Measurements from ENCODE around the gene PTPRT.

Gene PTPRT

DNA sequence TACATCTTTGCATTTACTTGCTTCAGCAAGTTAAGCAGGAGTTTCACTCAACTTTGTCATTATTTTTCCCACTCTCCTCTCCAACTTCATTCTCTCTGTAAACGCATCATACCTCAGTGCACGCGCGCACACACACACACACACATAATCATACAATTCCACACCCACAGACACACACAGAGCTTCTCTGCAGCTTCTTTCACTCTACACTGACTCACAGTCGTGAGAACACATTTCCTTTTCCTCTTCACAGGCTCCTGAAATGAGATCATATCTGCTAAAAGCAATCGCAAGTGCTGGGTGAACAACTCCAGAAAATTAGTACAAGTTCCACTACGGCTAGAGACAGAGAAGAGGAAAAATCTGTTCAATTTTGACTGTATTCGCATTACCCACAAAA, 215.4 kb downstream of the PTPRT start:
- peak; percentile 9 for DNase-seq (ENCODE audit: low spot score)

DNA sequence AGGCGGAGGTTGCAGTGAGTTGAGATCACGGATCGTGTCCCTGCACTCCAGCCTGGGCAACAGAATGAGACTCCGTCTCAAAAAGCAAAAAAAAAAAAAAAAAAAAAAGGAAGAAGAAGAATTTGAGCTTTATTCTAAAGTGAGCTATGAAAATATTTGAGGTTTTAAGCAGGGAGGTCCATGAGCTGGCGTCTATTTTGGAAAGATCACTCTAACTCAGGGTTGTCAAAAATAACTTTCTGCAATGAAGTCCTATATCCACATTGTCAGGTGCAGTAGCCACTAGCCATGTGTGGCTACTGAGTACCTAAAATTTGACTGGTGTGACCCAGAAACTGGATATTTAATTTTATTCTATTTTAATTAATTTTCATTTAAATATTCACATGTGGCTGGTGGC, 217.1 kb downstream of the PTPRT start:
- DNase-seq (ENCODE audit: low spot score): no peak

DNA sequence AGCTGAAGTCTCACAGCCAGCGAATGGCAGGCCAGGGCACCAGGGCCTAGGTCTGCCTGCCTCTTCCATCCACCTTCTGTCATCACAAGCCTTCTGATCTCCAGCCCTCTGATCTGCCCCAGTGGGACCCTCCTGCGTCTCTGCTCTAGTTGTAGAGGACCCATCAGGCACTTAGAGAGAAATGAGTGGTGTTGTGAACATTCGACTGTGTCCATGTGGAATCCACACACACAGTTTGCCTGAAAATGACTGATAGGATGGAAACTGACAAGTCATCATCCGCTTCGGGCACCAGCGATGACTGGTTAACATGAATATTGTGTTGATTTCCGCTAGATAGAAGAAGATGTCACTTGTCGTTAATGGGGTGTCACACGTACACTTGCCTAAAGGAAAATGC, 221.0 kb downstream of the PTPRT start:
- no peak for DNase-seq (ENCODE audit: low spot score)

DNA sequence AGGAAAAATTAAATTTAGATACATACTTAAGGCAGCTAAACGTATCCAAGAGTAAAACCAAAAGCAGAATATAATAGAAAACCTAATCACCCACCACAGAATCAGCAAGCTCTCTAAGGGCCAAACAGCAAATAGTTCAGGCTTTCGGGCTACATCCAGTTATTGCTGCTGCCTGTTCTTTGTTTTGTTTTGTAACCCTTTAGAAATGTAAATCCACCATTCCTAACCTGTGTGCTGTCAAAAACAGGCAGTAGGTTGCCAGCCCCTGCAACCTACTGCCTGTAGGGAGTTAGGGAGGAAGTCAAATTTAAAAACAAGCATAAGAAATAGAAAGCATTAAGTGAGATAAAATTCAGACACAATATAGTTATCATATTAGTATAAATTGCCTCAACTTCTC, 225.9 kb downstream of the PTPRT start:
- no peak for DNase-seq (ENCODE audit: low spot score)

DNA sequence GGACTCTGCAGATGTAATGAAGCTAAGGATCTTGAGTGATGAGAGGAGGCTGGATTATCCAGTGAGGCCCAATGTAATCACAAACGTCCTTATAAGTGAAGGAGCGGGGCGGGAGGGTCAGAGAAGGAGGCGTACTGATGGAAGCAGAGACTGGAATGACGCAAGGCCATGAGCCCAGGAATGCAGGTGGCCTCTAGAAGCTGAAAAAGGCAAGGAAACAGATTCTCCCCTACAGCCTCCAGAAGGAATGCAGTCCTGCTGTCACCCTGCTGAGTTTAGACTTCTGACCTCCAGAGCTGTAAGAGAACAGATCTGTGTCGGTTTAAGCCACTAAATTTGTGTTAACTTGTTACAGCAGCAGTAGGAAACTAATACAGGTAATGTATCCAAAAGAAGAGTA, 227.9 kb downstream of the PTPRT start:
- DNase-seq (ENCODE audit: low spot score): no peak

DNA sequence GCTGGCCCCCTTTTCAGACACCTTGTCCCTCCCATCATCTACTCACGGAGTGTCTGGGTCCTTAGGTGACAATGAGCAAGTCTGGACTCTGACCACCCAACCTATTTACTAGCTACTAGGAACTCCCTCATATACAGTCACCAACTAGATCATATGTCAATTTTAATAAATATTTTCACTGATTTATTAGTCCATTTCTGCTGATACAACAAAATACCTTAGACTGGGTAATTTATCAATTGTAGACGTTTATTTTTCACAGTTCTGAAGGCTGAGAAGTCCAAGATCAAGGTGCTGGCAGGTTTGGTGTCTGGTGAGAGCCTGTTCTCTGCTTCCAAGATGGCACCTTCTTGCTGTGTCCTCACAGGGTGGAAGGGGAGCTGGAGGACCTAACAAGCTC, 229.7 kb downstream of the PTPRT start:
- DNase-seq (ENCODE audit: low spot score): no peak

DNA sequence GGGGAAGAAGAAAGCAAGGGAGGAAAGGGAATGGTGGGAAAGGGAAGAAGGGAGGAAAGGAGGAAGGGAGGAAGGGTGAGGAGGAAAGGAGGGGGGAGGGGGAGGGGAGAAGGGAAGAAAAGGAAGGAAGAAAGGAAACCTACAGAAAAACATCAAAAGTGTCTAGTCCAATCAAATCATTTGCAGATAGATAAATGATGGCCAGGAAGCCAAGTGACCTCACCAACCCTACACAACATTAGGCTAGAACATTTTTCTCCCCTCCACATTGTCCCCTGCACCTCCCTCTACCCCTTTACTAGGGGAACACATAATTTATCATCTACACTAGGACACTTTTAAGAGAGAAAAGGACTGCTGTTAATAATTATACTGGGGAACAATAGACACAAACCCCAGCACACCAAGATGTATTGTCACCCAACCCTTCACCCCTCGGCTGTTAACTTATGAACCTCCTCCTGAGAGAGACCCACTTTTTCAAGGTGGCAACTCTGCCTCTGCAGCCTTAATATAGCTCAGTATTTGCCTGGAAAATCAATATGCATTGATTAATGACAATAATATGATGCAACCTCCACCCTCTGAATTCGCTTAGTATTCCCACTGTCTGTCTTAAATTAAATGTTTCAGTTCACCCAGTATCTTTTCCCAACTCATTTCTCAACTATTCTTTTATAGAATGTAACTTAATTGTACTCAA, 231.2 kb downstream of the PTPRT start:
- no peak for DNase-seq (ENCODE audit: low spot score)

DNA sequence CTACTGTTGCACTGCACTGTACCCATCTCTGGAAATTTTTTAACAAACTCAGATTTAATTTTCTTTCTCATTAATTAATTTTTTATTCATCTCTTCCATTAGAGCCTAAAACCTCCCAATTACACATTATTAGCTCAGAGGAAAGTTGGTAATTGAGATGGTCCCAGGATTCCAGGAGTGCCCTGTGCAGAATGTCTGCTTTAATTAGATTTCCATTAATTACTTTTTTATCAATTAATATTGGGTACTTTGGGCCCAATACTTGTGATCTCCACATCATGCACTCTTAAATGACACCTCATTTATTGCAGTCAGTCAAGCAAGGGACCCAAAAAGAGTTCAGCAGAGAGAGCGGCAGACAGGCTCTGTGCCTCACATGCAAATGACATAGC, 232.0 kb downstream of the PTPRT start:
- DNase-seq (ENCODE audit: low spot score): no peak

DNA sequence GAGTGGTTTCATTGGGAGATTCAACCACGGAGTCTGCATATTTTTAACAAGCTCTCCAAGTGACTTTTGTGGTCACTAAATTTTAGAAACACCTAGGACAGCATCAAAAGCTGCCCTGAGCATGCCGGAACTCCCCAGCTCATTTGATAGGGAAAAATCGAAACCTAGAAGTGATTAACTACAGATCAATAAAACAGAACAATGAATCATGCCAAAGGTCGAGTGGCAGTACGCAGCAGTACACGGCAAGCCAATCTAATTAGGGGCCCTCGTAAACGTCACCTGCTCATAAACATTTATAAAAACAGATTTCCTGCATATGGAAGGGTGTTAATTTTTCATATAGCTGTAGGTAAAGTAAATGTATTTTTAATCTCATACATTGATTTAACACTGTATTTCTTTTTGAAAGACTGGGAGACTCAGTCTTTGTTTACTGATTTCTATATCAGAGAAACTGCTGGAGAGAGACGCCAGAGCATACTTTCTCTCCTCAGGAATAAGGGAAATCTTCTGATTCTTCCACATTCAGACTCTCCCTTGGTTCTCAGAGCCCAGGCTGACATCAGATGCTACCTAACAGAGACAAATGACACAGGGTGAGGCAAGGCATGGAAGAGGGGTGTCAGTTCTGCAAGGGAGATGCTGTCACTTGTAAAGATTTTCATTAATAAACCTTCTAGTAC, 232.5 kb downstream of the PTPRT start:
- no peak for DNase-seq (ENCODE audit: low spot score)

DNA sequence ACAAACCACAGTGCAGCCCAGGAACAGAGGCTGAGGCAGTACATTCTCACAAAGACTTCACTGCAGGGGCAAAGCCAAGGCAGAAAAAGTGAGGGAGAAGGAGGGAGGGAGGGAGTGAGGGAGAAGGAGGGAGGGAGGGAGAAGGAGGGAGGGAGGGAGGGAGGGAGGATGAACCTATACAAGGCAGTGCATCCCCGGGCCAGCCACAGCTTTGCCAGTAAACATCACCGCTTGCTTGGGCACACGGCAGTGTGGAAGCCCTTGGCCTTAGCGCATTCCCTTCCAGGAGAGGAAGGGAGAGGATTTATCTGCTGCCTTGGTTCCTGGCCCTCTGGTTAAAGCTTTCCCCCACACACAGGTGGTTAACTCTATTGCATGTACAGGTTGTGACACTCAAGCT, 234.0 kb downstream of the PTPRT start:
- no peak for DNase-seq (ENCODE audit: low spot score)

DNA sequence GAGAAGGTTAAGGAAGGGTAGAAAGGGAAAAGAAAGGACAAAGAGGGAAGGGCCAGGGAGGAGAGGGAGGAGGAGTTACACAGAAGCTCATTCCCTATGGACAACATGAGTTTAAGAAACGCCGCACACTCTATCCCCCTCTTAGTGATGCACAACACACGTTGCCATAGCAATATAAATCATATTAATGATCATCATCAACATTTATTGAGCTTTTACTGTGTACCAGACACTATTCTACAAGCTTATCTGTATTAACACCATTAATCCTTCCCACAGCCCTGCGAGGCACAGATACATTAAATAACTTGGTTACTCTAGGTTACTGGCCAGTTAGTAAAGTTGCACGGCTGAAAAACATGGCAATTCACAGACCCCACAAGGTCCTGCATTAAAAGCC, 234.8 kb downstream of the PTPRT start:
- DNase-seq (ENCODE audit: low spot score): no peak

DNA sequence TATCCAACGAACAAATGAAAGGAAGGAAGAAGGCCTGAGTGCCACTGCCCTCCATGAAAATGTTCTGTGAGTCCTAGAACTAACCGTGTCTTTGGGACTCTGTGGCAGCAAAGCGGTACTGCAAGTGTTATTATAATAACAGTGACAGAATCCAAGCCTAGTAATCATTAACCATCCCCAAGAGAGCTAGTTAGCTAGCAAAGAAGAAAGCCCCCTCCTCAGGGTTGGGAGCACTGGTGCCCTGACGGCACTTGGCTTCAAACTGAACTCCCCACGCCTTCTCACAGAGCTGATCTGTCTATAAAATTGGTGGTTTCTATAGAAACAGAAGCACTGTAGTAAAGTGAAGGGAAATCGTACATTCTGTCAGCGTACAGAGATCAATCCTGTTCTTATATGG, 239.8 kb downstream of the PTPRT start:
- no peak for DNase-seq (ENCODE audit: low spot score)

DNA sequence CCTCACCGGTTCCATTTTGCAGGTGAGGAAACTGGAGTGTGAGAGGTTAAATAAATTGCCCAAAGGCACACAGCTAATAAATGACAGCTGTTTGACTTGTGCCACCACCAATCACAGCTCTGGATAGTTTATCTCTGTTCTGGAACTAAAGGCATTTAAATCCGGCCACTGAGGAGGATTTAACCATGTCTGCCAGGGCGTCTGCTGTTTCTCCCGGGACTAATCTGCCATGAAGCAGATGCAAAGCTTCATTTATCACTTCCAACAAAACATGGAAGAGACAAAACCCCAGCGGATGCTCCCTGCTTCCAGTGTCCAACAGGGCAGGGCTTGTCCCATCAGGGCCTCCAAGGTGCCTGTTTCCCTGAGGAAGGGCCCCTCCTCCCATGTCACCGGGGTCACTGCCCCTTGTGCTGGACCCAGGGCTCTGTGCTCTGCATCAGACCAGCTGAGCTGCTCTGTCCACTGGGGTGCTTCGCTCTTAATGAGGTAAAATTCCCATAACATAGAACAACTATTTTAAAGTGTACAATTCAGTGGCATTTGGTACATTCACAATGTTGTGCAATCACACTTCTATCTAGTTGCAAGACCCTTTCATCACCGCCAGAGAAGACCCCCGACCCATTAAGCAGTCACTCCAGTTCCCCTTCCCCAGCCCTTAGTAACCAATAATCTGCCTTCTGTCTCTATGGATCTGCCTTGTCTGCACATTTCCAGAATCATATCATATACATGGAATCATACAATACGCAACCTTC, 244.3 kb downstream of the PTPRT start:
- DNase-seq (ENCODE audit: low spot score): no peak

DNA sequence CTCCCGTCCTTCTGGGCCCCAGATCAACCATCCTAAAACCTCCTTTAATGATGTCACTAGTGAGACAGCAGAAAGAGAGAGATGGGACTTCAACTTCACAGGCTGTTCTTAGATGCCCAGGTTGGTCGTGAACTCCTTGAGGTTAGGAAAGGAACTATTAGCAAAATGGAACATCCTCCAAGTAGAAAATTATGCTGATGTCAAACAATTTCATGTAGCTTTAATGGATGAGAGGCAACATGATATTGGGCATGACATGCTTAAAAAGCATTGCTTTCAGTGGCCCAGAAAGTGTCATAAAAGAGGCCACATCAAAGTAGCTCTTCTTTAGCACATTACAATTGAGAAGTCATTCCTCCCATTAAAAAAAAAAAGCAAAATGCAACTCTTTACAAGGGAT, 248.1 kb downstream of the PTPRT start:
- DNase-seq (ENCODE audit: low spot score): no peak

DNA sequence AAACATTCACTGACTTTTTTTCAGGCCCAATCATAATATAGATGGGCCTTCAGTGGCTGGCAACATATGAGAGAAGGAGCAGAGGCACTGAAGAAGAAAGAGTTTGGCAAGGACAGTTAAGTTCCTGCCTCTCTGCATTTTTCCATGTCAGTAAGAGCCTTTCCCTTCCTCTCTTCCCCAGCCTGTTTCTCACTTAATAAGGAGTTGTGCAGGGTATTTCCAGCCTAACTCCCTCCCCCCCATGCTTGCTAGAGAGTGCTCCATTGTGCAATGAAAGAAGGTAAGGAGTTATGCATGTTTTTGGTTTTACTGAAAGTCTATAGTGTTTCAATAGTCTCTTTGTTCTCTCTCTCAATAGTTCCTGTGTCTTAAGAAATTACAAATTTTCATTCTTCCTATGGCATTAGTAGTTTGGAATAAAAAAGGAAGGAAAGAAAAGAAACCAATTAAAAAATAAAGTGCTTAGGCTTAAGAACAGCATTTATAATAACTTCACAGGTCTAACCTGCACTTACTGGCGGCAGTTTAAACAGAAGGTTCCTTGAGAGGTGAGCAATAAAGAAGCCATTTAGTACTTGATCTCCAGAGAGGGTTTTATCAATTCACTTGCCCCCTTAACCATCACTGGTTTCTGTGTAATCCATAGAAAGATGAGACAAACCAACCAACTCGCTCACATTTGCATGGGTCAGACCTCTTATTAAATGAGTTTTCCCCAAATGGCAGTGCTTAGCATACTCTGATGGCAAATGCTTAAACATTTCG, 251.1 kb downstream of the PTPRT start:
- DNase-seq (ENCODE audit: low spot score): no peak

DNA sequence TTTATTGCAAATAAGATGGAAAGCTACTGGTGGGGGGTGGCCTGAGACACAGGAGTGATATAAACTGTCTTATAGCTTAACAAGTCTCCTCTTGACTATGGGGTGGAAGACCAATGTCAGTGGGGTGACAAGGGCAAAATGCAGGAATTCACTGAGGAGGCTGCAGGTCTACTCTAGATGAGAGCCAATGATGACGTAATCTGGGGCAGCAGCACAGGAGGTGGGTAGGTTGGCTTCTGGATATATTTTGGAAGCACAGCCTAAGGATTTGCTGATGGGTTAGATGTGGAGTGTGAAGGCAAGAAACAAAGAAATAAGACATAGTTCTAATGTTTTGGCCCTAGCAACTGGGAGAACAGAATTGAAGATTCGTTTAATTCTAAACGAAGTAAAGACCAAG, 253.2 kb downstream of the PTPRT start:
- no peak for DNase-seq (ENCODE audit: low spot score)

DNA sequence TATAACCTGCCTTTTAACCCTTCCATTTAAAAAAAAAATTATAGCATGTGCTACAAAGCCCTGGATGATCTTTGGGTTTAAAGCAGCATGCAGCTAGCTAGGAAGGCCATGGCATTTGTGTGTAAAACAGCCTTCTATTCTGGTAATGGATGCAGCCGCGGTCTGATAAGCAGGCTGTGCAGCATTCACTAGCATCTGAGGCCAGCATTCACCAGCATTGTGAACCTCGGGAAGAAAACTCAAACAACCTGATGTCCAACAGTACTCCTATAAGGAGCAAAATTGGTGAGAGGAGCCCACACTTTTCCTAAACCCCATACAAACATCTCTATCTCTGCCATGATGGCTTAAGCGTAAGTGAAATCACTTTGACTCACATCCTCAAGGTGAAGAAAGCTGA, 265.5 kb downstream of the PTPRT start:
- DNase-seq (ENCODE audit: low spot score): no peak

DNA sequence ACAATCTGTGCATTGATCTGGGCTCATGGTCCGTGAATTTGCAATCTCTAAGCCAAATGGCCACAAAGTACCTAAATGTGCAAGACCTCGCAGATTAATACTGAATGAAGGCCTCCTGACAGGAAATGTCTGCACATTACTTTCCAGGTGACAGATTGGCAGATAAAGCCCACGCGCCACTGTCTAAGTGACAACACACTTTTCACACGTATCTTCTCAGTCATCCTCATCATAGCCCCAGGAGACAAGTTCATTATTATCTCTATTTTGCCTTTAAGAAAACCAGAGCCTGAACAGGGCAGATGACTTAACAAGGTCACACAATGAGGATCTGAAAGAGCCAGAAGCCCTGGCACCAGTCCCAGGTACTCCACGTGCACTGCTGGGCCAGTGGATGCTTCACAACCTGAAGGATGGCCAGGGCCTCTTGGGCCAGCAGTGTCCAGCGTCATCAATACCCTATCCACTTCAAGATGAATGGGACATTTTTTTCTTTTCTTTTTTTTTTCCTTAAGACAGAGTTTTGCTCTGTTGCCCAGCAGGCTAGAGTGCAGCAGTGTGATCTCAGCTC, 266.3 kb downstream of the PTPRT start:
- DNase-seq (ENCODE audit: low spot score): no peak

DNA sequence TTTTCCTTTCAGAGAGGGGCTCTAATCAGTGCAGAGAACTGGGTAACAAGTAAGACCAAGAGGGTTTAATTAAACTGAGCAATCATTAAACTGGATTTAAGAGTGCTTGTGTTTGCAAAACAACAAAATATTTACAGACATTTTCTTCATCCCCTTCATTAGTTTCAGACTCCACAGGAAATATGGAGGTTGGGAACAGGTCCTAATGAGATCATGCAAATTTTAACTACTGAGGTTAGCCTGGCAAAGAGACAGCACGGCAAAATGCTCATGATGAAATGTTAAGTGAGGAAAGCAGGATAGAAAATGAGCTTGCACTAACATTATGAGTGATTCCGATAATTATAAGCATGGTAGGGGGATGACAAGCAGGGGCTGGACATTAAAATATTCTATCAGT, 268.9 kb downstream of the PTPRT start:
- no peak for DNase-seq (ENCODE audit: low spot score)

DNA sequence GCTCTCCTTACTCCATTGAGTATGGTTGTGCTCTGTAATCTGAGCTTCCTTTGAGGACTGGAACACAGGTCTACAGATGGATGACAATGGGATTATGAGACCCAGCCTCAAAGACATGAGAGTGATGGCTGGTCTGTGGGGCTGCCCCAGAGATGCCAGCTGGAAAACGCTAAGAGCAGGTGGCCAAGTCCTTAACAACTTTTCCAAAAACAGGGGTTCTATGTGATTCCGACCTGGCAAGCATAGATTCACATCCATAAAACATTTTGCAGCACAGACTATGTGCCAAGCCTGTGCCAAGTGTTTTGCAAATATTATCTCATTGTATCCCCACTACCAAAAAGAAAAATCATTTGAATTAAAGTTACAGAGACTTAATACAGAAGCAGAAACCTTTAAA, 270.4 kb downstream of the PTPRT start:
- no peak for DNase-seq (ENCODE audit: low spot score)

DNA sequence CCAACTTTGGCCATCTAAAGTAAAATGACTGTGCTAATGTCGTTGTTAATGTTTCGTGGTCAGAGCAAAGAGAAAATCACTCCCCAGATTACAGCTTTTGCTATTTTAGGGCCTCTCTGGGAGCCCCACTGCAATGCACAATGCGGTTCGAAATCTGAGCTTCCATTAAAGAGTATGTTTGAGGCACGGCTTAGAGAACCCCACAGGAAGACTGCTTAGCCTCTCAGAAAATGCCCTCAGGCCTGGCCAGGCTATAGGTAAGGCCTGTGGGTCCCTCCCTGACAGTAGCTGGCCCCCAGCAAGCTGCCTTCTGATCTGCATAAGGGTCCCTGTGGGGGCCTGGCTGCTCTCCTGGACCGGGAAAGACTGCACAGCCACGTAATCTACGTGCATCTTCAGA, 274.6 kb downstream of the PTPRT start:
- no peak for DNase-seq (ENCODE audit: low spot score)

DNA sequence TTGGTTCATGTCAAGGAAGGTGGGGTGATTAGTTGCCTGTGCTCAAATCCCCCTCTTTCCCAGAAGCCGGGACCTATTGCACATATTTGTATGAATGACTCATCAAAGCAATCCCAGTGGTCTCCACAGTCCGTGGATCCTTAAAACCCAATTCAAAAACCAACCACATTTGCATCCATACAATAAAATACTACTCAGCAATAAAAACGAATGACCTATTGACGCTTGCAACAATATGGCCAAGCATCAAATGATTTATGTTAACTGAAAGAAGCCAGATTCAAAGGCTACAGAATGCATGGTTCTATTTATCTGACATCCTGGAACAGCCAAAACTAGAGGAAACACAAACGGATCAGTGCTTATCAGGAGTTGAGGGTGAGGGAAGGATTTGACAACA, 275.4 kb downstream of the PTPRT start:
- DNase-seq (ENCODE audit: low spot score): no peak
